Measurements from ENCODE around the gene GPR39.

GPR39 gene

GRCh38 chr2:132670496-132671150 is 254.0 kb downstream of the GPR39 start:
- TF ChIP-seq CTCF (conservative IDR thresholded peaks at IDR 0.05) (no peak), ZFX (IDR thresholded peaks at IDR 0.05) (no peak)
- H3K27ac ChIP-seq = no peak overlapping the region

GRCh38 chr2:132671151-132671835 is 254.7 kb downstream of the GPR39 start:
- TF ChIP-seq CTCF (conservative IDR thresholded peaks at IDR 0.05) (no peak), ZFX (IDR thresholded peaks at IDR 0.05) (no peak)
- H3K27ac ChIP-seq = no peak overlapping the region

- TF ChIP-seq ZFX (IDR thresholded peaks at IDR 0.05) (no peak), CTCF (conservative IDR thresholded peaks at IDR 0.05) (peak; percentile 32)
Observed at GRCh38 chr2:132676999-132677398, 260.4 kb downstream of the GPR39 start.

GRCh38 chr2:132677661-132678060 is 261.1 kb downstream of the GPR39 start:
- TF ChIP-seq CTCF (conservative IDR thresholded peaks at IDR 0.05) = no peak
- TF ChIP-seq ZFX (IDR thresholded peaks at IDR 0.05) = no peak
- H3K27ac ChIP-seq = no peak overlapping the region

More at GRCh38 chr2:132676999-132677398, 260.4 kb downstream of the GPR39 start:
- no peak overlapping the region for H3K27ac ChIP-seq

GRCh38 chr2:132678483-132678882 is 261.9 kb downstream of the GPR39 start:
- TF ChIP-seq ZFX (IDR thresholded peaks at IDR 0.05) = no peak
- no peak for TF ChIP-seq CTCF (conservative IDR thresholded peaks at IDR 0.05)
- no peak overlapping the region for H3K27ac ChIP-seq

GRCh38 chr2:132680544-132680943 is 263.9 kb downstream of the GPR39 start:
- H3K27ac ChIP-seq = no peak overlapping the region
- TF ChIP-seq ZFX (IDR thresholded peaks at IDR 0.05) (no peak), CTCF (conservative IDR thresholded peaks at IDR 0.05) (no peak)

- TF ChIP-seq CTCF (conservative IDR thresholded peaks at IDR 0.05) (no peak), ZFX (IDR thresholded peaks at IDR 0.05) (no peak)
- no peak overlapping the region for H3K27ac ChIP-seq
Observed at GRCh38 chr2:132681766-132682165, 265.2 kb downstream of the GPR39 start.

All from C4-2B (cell line).